ENCODE measurements around the gene PTGFR.

DNA sequence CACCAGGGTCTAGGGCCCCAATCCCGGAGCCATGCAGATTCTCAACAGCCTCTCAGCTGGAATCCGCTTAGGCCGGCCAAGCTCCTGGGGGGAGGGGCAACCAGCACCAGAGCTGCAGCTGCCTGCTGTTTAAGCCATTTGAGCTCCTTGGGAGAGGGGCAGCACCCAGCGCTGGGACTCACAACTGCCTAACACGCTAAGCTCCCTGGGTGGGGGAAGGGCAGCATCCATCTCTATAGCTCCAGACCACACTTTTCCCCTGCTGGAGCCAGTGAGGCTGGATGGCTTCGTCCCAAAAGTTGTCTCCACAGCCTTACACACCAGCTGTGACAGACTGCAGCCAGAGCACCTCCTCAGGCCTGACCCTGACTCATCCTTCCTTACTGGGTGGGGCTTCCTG, 6.9 kb upstream of the PTGFR start:
- no peak for TF ChIP-seq CTCF (IDR thresholded peaks at IDR 0.05)
- TF ChIP-seq POLR2A (IDR thresholded peaks at IDR 0.05): no peak
